ENCODE measurements around the gene P2RY6.

DNA sequence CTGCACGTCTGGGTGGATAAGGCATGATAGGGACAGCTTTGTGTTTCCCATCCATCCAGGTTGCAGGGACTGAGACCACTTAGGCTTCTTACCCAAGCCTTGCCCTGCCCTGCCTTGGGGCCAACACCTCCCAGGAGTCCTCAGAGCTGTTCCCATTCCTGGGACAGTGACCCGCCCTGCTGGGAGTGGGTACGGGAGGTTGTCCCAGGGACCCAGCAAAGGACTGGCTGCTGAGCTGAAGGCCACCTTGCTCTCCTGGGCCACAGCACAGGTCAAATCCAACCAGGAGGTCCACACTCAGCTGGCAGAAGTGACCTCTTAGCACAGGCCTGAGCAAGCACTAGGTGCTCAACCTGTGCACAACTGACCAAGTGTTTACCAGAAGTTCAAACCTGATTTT, 19.1 kb downstream of the P2RY6 start:
- TF ChIP-seq, protein P1, sequence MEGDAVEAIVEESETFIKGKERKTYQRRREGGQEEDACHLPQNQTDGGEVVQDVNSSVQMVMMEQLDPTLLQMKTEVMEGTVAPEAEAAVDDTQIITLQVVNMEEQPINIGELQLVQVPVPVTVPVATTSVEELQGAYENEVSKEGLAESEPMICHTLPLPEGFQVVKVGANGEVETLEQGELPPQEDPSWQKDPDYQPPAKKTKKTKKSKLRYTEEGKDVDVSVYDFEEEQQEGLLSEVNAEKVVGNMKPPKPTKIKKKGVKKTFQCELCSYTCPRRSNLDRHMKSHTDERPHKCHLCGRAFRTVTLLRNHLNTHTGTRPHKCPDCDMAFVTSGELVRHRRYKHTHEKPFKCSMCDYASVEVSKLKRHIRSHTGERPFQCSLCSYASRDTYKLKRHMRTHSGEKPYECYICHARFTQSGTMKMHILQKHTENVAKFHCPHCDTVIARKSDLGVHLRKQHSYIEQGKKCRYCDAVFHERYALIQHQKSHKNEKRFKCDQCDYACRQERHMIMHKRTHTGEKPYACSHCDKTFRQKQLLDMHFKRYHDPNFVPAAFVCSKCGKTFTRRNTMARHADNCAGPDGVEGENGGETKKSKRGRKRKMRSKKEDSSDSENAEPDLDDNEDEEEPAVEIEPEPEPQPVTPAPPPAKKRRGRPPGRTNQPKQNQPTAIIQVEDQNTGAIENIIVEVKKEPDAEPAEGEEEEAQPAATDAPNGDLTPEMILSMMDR (IDR thresholded peaks at IDR 0.05): no peak
- TF ChIP-seq POLR2A (IDR thresholded peaks at IDR 0.05): no peak
